KMS-11 (cell line): ENCODE data around the gene RPE.

Source experiments
- H2AFZ ChIP-seq: fragments of 200-600 bp; sonication (generic); 2 replicates; pipeline ENCODE4 v1.6.1; 2016; ENCODE audit warnings: antibody characterized with exemption, mixed run types, low read depth
- H3K27ac ChIP-seq: fragments of 200-600 bp; sonication (generic); 2 replicates; pipeline ENCODE4 v1.6.1; 2016; ENCODE audit warnings: mild to moderate bottlenecking, mixed run types
- H3K27me3 ChIP-seq: fragments of 200-600 bp; sonication (generic); 2 replicates; pipeline ENCODE4 v1.6.1; 2017; ENCODE audit warnings: mild to moderate bottlenecking, low read depth, mixed run types, moderate library complexity; ENCODE audit not compliant: insufficient read depth
- H3K36me3 ChIP-seq: fragments of 200-600 bp; sonication (generic); 2 replicates; pipeline ENCODE4 v1.6.1; 2017; ENCODE audit warnings: mild to moderate bottlenecking, mixed run types; ENCODE audit not compliant: insufficient read depth
- H3K4me1 ChIP-seq: fragments of 200-600 bp; sonication (generic); 2 replicates; pipeline ENCODE4 v1.6.1; 2016; ENCODE audit warnings: mild to moderate bottlenecking, low read depth, mixed run types; ENCODE audit not compliant: poor library complexity, severe bottlenecking
- H3K4me2 ChIP-seq: fragments of 200-600 bp; sonication (generic); 2 replicates; pipeline ENCODE4 v1.7.0; 2016; ENCODE audit warnings: mild to moderate bottlenecking, mixed run types
- H3K4me3 ChIP-seq: fragments of 200-600 bp; sonication (generic); IDR thresholded peaks from 2 replicates; pipeline ENCODE4 v1.6.1; 2017; ENCODE audit warnings: low read depth, low read length, mixed read lengths; ENCODE audit not compliant: insufficient read depth
- H3K79me2 ChIP-seq: fragments of 200-600 bp; sonication (generic); 2 replicates; pipeline ENCODE4 v1.6.1; 2016; ENCODE audit warnings: low read depth, mixed run types; ENCODE audit not compliant: insufficient read depth
- H3K9ac ChIP-seq: fragments of 200-600 bp; sonication (generic); 2 replicates; pipeline ENCODE4 v1.6.1; 2016; ENCODE audit warnings: mild to moderate bottlenecking, mixed run types
- H4K20me1 ChIP-seq: fragments of 200-600 bp; sonication (generic); 2 replicates; pipeline ENCODE4 v1.6.1; 2016; ENCODE audit warnings: mild to moderate bottlenecking, mixed run types; ENCODE audit not compliant: insufficient read depth
- TF ChIP-seq, protein P1 (sequence below): fragments of 200-600 bp; sonication (generic); conservative IDR thresholded peaks from 2 replicates; pipeline ENCODE4 v1.6.1; 2017; ENCODE audit warnings: low read depth, mild to moderate bottlenecking, antibody characterized with exemption, low read length, moderate library complexity, mixed read lengths

The RPE gene

GRCh38 chr2:209977386-209978239, 24.8 kb upstream of the RPE start:
- no peak overlapping the region for H3K4me2 ChIP-seq
- no peaks in the 10 kb centered on the region for H3K79me2 ChIP-seq
- no peak overlapping the region for H3K27ac ChIP-seq
- H3K36me3 ChIP-seq = no peaks in the 10 kb centered on the region
- no peak overlapping the region for H3K4me3 ChIP-seq
- no peak overlapping the region for H2AFZ ChIP-seq
- TF ChIP-seq, protein P1, sequence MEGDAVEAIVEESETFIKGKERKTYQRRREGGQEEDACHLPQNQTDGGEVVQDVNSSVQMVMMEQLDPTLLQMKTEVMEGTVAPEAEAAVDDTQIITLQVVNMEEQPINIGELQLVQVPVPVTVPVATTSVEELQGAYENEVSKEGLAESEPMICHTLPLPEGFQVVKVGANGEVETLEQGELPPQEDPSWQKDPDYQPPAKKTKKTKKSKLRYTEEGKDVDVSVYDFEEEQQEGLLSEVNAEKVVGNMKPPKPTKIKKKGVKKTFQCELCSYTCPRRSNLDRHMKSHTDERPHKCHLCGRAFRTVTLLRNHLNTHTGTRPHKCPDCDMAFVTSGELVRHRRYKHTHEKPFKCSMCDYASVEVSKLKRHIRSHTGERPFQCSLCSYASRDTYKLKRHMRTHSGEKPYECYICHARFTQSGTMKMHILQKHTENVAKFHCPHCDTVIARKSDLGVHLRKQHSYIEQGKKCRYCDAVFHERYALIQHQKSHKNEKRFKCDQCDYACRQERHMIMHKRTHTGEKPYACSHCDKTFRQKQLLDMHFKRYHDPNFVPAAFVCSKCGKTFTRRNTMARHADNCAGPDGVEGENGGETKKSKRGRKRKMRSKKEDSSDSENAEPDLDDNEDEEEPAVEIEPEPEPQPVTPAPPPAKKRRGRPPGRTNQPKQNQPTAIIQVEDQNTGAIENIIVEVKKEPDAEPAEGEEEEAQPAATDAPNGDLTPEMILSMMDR = peak; percentile 70
- H3K27me3 ChIP-seq = no peaks in the 10 kb centered on the region
- no peaks in the 10 kb centered on the region for H4K20me1 ChIP-seq
- no peaks in the 10 kb centered on the region for H3K4me1 ChIP-seq
- no peak overlapping the region for H3K9ac ChIP-seq

GRCh38 chr2:209984291-209984690, 18.1 kb upstream of the RPE start:
- H2AFZ ChIP-seq = no peak overlapping the region
- no peaks in the 10 kb centered on the region for H3K4me1 ChIP-seq
- H3K4me3 ChIP-seq = no peak overlapping the region
- H3K27ac ChIP-seq = no peak overlapping the region
- no peak overlapping the region for H3K4me2 ChIP-seq
- no peaks in the 10 kb centered on the region for H4K20me1 ChIP-seq
- H3K9ac ChIP-seq = no peak overlapping the region
- H3K27me3 ChIP-seq = no peaks in the 10 kb centered on the region
- TF ChIP-seq, protein P1 = no peak
- H3K79me2 ChIP-seq = no peaks in the 10 kb centered on the region
- H3K36me3 ChIP-seq = no peaks in the 10 kb centered on the region

GRCh38 chr2:209985874-209986273, 16.6 kb upstream of the RPE start:
- no peaks in the 10 kb centered on the region for H3K79me2 ChIP-seq
- no peak overlapping the region for H3K4me3 ChIP-seq
- H3K27ac ChIP-seq = no peak overlapping the region
- H3K4me1 ChIP-seq = no peaks in the 10 kb centered on the region
- TF ChIP-seq, protein P1 = no peak
- no peaks in the 10 kb centered on the region for H3K36me3 ChIP-seq
- H3K4me2 ChIP-seq = no peak overlapping the region
- no peaks in the 10 kb centered on the region for H4K20me1 ChIP-seq
- no peaks in the 10 kb centered on the region for H3K27me3 ChIP-seq
- H2AFZ ChIP-seq = no peak overlapping the region
- no peak overlapping the region for H3K9ac ChIP-seq

DNA sequence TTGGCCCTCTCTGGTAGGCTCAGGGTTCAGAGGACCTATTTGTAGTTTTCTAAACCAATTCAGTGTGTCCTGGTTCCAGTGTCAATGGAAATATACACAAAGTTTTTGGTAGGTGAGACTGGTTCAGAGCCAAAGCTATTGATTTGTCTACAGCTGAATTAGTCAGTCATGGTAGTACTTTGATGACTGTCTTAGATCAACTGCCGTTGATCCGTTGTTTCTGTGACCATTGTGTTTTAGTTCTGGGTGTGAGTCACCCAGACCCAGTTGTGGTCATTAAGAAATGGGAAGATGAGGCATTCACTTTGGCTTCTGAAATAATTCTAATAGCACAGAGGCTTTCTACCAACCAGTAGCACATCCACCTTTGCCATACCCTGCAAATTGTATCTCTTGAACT, 16.0 kb upstream of the RPE start:
- Histone ChIP-seq H3K4me2 (no peak overlapping the region), H3K79me2 (no peaks in the 10 kb centered on the region), H3K36me3 (no peaks in the 10 kb centered on the region), H3K27ac (no peak overlapping the region), H3K4me3 (no peak overlapping the region), H3K4me1 (no peaks in the 10 kb centered on the region), H4K20me1 (no peaks in the 10 kb centered on the region), H3K9ac (no peak overlapping the region), H2AFZ (no peak overlapping the region), H3K27me3 (no peaks in the 10 kb centered on the region)
- TF ChIP-seq, protein P1 = no peak
